Stimulated activated naive CD4-positive, alpha-beta T cell treated with Interleukin-2 at 50 U/mL for 16 hours (primary cell): ENCODE data around the gene PF4V1.

Experiments
- DNase-seq: peaks from one replicate; lab custom pipeline; 2025; lab: John Stamatoyannopoulos, UW

Gene PF4V1

GRCh38 chr4:73847526-73848182 is 5.4 kb upstream of the PF4V1 start:
- no peak for DNase-seq

GRCh38 chr4:73848183-73848777 is 4.8 kb upstream of the PF4V1 start:
- DNase-seq, result no peak

GRCh38 chr4:73850261-73850970 is 2.7 kb upstream of the PF4V1 start:
- DNase-seq, result no peak

- DNase-seq, result no peak
Measured at GRCh38 chr4:73851293-73851692, 1.8 kb upstream of the PF4V1 start.

GRCh38 chr4:73852771-73853170 is 325 bp upstream of the PF4V1 start:
- no peak for DNase-seq

- DNase-seq, result no peak
Measured at GRCh38 chr4:73853718-73854473, 800 bp downstream of the PF4V1 start.

GRCh38 chr4:73855406-73855805 is 2.3 kb downstream of the PF4V1 start:
- no peak for DNase-seq

GRCh38 chr4:73856518-73856917 is 3.4 kb downstream of the PF4V1 start:
- DNase-seq, result no peak

- no peak for DNase-seq
Measured at GRCh38 chr4:73859614-73860088, 6.6 kb downstream of the PF4V1 start.

GRCh38 chr4:73860181-73860580 is 7.1 kb downstream of the PF4V1 start:
- no peak for DNase-seq

- no peak for DNase-seq
Measured at GRCh38 chr4:73860917-73861316, 7.8 kb downstream of the PF4V1 start.

GRCh38 chr4:73862322-73862721 is 9.2 kb downstream of the PF4V1 start:
- no peak for DNase-seq

- DNase-seq, result no peak
Measured at GRCh38 chr4:73864365-73864764, 11.3 kb downstream of the PF4V1 start.

GRCh38 chr4:73864961-73865360 is 11.9 kb downstream of the PF4V1 start:
- DNase-seq, result no peak

GRCh38 chr4:73865431-73866096 is 12.5 kb downstream of the PF4V1 start:
- no peak for DNase-seq

GRCh38 chr4:73866246-73866645 is 13.2 kb downstream of the PF4V1 start:
- no peak for DNase-seq

- DNase-seq, result no peak
Measured at GRCh38 chr4:73867783-73868182, 14.7 kb downstream of the PF4V1 start.

GRCh38 chr4:73868206-73869129 is 15.4 kb downstream of the PF4V1 start:
- DNase-seq, result no peak

GRCh38 chr4:73869130-73870055 is 16.3 kb downstream of the PF4V1 start, which contains the start of gene CXCL1:
Gene CXCL1, plus strand, starts transcription at chr4:73869393. Its CDS starts 78 bp downstream, at chr4:73869471.
- DNase-seq, result no peak

GRCh38 chr4:73870260-73870659 is 17.2 kb downstream of the PF4V1 start:
- DNase-seq, result no peak
